Neural cell (in vitro differentiated cells): ENCODE results near the gene COL19A1. TPM values are rescaled to one million over a fixed set of nuclear protein-coding genes. Genes with fewer than 3 reads are reported as not detected.

ENCODE experiments used
- H2AFZ ChIP-seq: fragments of 200-600, 300-800 bp; sonication (generic), shearing (Covaris generic); 2 replicates; pipeline ENCODE4 v1.6.0; 2014; ENCODE audit warnings: low read depth, mild to moderate bottlenecking, antibody characterized with exemption, low read length, moderate library complexity
- H3F3A ChIP-seq: fragments of 200-600 bp; shearing (Covaris generic); 2 replicates; pipeline ENCODE4 v1.6.1; 2016; ENCODE audit warnings: mild to moderate bottlenecking, moderate library complexity, mixed read lengths, antibody characterized with exemption, low read length; ENCODE audit not compliant: insufficient read depth, poor library complexity, severe bottlenecking
- H3K27ac ChIP-seq: fragments of 200-600, 300-800 bp; sonication (generic), shearing (Covaris generic); 2 replicates; pipeline ENCODE4 v1.5.1; 2014; ENCODE audit warnings: mild to moderate bottlenecking, low read length, moderate library complexity
- H3K27me3 ChIP-seq: fragments of 300-800, 200-600 bp; sonication (generic), shearing (Covaris generic); 2 replicates; pipeline ENCODE4 v1.6.0; 2014; ENCODE audit warnings: mild to moderate bottlenecking, low read depth, low read length, moderate library complexity; ENCODE audit not compliant: insufficient read depth
- H3K36me3 ChIP-seq: fragments of 300-800, 200-600 bp; sonication (generic), shearing (Covaris generic); 2 replicates; pipeline ENCODE4 v1.5.1; 2014; ENCODE audit warnings: mild to moderate bottlenecking, antibody characterized with exemption, low read length, moderate library complexity; ENCODE audit not compliant: insufficient read depth
- H3K4me2 ChIP-seq: fragments of 300-800, 200-600 bp; sonication (generic), shearing (Covaris generic); 2 replicates; pipeline ENCODE4 v1.6.0; 2014; ENCODE audit warnings: mild to moderate bottlenecking, low read length
- H3K4me3 ChIP-seq: fragments of 300-800, 200-600 bp; sonication (generic), shearing (Covaris generic); 2 replicates; pipeline ENCODE4 v1.5.1; 2014; ENCODE audit warnings: mild to moderate bottlenecking, low read length, moderate library complexity
- H3K79me2 ChIP-seq: fragments of 200-600 bp; shearing (Covaris generic); replicated peaks from 2 replicates; pipeline ENCODE4 v1.6.0; 2014; ENCODE audit warnings: mild to moderate bottlenecking, low read length, moderate library complexity; ENCODE audit not compliant: insufficient read depth
- H3K9ac ChIP-seq: fragments of 300-800, 200-600 bp; sonication (generic), shearing (Covaris generic); 2 replicates; pipeline ENCODE4 v1.6.1; 2016; ENCODE audit warnings: mild to moderate bottlenecking, low read length, mixed read lengths
- H3K9me2 ChIP-seq: fragments of 200-600 bp; shearing (Covaris generic); 2 replicates; pipeline ENCODE4 v1.6.1; 2016; ENCODE audit warnings: mild to moderate bottlenecking, low read length, mixed read lengths; ENCODE audit not compliant: insufficient read depth
- H3K9me3 ChIP-seq: fragments of 200-600, 300-800 bp; sonication (generic), shearing (Covaris generic); 2 replicates; pipeline ENCODE4 v1.6.1; 2016; ENCODE audit warnings: mild to moderate bottlenecking, mixed run types, low read length, moderate library complexity, mixed read lengths
- H4K20me1 ChIP-seq: fragments of 200-600 bp; shearing (Covaris generic); 2 replicates; pipeline ENCODE4 v1.6.1; 2016; ENCODE audit warnings: mild to moderate bottlenecking, mixed run types; ENCODE audit not compliant: insufficient read depth
- CTCF ChIP-seq: fragments of 450-650 bp; IDR thresholded peaks from 2 replicates; pipeline ENCODE4 v1.5.1; 2014; ENCODE audit warnings: antibody characterized with exemption, mild to moderate bottlenecking, moderate library complexity; ENCODE audit not compliant: poor library complexity, severe bottlenecking
- EP300 ChIP-seq: fragments of 450-650 bp; conservative IDR thresholded peaks from 2 replicates; pipeline ENCODE4 v1.6.1; 2014; ENCODE audit warnings: antibody characterized with exemption, mild to moderate bottlenecking, moderate library complexity; ENCODE audit not compliant: poor library complexity, severe bottlenecking
- EZH2 ChIP-seq: fragments of 200-600, 300-800 bp; shearing (Covaris generic), sonication (generic); IDR thresholded peaks from 2 replicates; pipeline ENCODE4 v1.6.1; 2014; ENCODE audit warnings: antibody characterized with exemption, low read length, borderline replicate concordance, mild to moderate bottlenecking; ENCODE audit not compliant: insufficient read depth, poor library complexity, severe bottlenecking
- MXI1 ChIP-seq: fragments of 450-650 bp; conservative IDR thresholded peaks from 2 replicates; pipeline ENCODE4 v1.6.1; 2014; ENCODE audit warnings: antibody characterized with exemption, mild to moderate bottlenecking; ENCODE audit not compliant: poor library complexity, severe bottlenecking
- POLR2AphosphoS5 ChIP-seq: IDR thresholded peaks from 2 replicates; pipeline ENCODE4 v1.6.1; 2012
- RAD21 ChIP-seq: fragments of 450-650 bp; conservative IDR thresholded peaks from 2 replicates; pipeline ENCODE4 v1.6.1; 2014; ENCODE audit warnings: antibody characterized with exemption, mild to moderate bottlenecking, moderate library complexity
- SMC3 ChIP-seq: fragments of 450-650 bp; conservative IDR thresholded peaks from 2 replicates; pipeline ENCODE4 v1.6.1; 2014; ENCODE audit warnings: antibody characterized with exemption, mild to moderate bottlenecking, moderate library complexity; ENCODE audit not compliant: poor library complexity
- TAF1 ChIP-seq: IDR thresholded peaks from 2 replicates; pipeline ENCODE4 v1.6.1; 2012; ENCODE audit warnings: low read depth
- polyA plus RNA-seq: library from polyadenylated mRNA; depleted of rRNA; stranded (reverse); fragments of >200 nt; gene quantifications from 2 replicates; pipeline ENCODE4 v1.2.3, GENCODE V29; 2014
- TF ChIP-seq, protein P1 (sequence below): IDR thresholded peaks from 2 replicates; pipeline ENCODE4 v1.6.1; 2012; ENCODE audit warnings: borderline replicate concordance

COL19A1 gene
- polyA plus RNA-seq, 1 donor from 2014 or later: 0.24 TPM

GRCh38 chr6:69819138-69819537 is 47.2 kb upstream of the COL19A1 start:
- H3K36me3 ChIP-seq: no peaks in the 10 kb centered on the region
- no peaks in the 10 kb centered on the region for H3K79me2 ChIP-seq
- no peaks in the 10 kb centered on the region for H3K27me3 ChIP-seq
- no peaks in the 10 kb centered on the region for H3F3A ChIP-seq
- H4K20me1 ChIP-seq: no peaks in the 10 kb centered on the region
- H3K9me2 ChIP-seq: no peaks in the 10 kb centered on the region
- TF ChIP-seq TAF1 (no peak), EP300 (no peak), EZH2 (no peak), POLR2AphosphoS5 (no peak), MXI1 (no peak), RAD21 (no peak), CTCF (no peak), SMC3 (no peak)
- TF ChIP-seq, protein P1, sequence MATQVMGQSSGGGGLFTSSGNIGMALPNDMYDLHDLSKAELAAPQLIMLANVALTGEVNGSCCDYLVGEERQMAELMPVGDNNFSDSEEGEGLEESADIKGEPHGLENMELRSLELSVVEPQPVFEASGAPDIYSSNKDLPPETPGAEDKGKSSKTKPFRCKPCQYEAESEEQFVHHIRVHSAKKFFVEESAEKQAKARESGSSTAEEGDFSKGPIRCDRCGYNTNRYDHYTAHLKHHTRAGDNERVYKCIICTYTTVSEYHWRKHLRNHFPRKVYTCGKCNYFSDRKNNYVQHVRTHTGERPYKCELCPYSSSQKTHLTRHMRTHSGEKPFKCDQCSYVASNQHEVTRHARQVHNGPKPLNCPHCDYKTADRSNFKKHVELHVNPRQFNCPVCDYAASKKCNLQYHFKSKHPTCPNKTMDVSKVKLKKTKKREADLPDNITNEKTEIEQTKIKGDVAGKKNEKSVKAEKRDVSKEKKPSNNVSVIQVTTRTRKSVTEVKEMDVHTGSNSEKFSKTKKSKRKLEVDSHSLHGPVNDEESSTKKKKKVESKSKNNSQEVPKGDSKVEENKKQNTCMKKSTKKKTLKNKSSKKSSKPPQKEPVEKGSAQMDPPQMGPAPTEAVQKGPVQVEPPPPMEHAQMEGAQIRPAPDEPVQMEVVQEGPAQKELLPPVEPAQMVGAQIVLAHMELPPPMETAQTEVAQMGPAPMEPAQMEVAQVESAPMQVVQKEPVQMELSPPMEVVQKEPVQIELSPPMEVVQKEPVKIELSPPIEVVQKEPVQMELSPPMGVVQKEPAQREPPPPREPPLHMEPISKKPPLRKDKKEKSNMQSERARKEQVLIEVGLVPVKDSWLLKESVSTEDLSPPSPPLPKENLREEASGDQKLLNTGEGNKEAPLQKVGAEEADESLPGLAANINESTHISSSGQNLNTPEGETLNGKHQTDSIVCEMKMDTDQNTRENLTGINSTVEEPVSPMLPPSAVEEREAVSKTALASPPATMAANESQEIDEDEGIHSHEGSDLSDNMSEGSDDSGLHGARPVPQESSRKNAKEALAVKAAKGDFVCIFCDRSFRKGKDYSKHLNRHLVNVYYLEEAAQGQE: no peak
- H3K9me3 ChIP-seq: no peaks in the 10 kb centered on the region
- H3K4me3 ChIP-seq: no peak overlapping the region
- H3K4me2 ChIP-seq: no peak overlapping the region
- no peak overlapping the region for H2AFZ ChIP-seq
- no peak overlapping the region for H3K27ac ChIP-seq
- no peak overlapping the region for H3K9ac ChIP-seq

- H3K4me3 ChIP-seq: no peak overlapping the region
- no peak overlapping the region for H2AFZ ChIP-seq
- H3F3A ChIP-seq: no peaks in the 10 kb centered on the region
- H3K36me3 ChIP-seq: no peaks in the 10 kb centered on the region
- TF ChIP-seq POLR2AphosphoS5: no peak
- TF ChIP-seq, protein P1: no peak
- TF ChIP-seq EZH2: no peak
- TF ChIP-seq MXI1: no peak
- TF ChIP-seq RAD21: no peak
- no peak for TF ChIP-seq CTCF
- no peak for TF ChIP-seq SMC3
- TF ChIP-seq TAF1: no peak
- TF ChIP-seq EP300: no peak
- H3K9me2 ChIP-seq: no peaks in the 10 kb centered on the region
- H3K9ac ChIP-seq: no peak overlapping the region
- no peaks in the 10 kb centered on the region for H3K79me2 ChIP-seq
- no peaks in the 10 kb centered on the region for H3K9me3 ChIP-seq
- no peak overlapping the region for H3K27ac ChIP-seq
- H4K20me1 ChIP-seq: no peaks in the 10 kb centered on the region
- no peak overlapping the region for H3K4me2 ChIP-seq
- H3K27me3 ChIP-seq: no peaks in the 10 kb centered on the region
Observed at GRCh38 chr6:69820018-69820417, 46.3 kb upstream of the COL19A1 start.
